Transverse colon (tissue), 4 donors: ENCODE results near the gene ANKRD49. TPM values are rescaled to one million over a fixed set of nuclear protein-coding genes. Genes with fewer than 3 reads are reported as not detected.

Experiments
- DNase-seq: peaks from one replicate; pipeline ENCODE4 v3.0.0-alpha.2; 2019
- H3K27ac ChIP-seq, 4 donors: fragments of 200-600 bp; sonication (generic); 2 replicates each; pipeline ENCODE4 v1.5.1; 2016 to 2018; ENCODE audit warnings: inconsistent platforms in 4 of 4
- H3K27me3 ChIP-seq: fragments of 200-600 bp; sonication (generic); 2 replicates; pipeline ENCODE4 v1.5.1; 2017; ENCODE audit warnings: inconsistent platforms
- H3K36me3 ChIP-seq, 4 donors: fragments of 200-600 bp; sonication (generic); 2 replicates each; pipeline ENCODE4 v1.5.1; 2017 to 2019; ENCODE audit warnings: inconsistent platforms in 4 of 4
- H3K4me1 ChIP-seq, 4 donors: fragments of 200-600 bp; sonication (generic); 2 replicates each; pipeline ENCODE4 v1.5.1; 2017 to 2020; ENCODE audit warnings: inconsistent platforms in 4 of 4
- H3K4me3 ChIP-seq, 4 donors: fragments of 200-600 bp; sonication (generic); 1 replicate in 1 of 4; 2 replicates in 3 of 4; pipeline versions ENCODE4 v1.5.1 to v1.6.1; 2017 to 2019; ENCODE audit warnings: inconsistent platforms in 4 of 4
- H3K9me3 ChIP-seq, 2 donors: fragments of 200-600 bp; sonication (generic); 2 replicates each; pipeline ENCODE4 v1.5.1; 2017 to 2019; ENCODE audit warnings: inconsistent platforms in 2 of 2
- EP300 ChIP-seq: sonication (generic); formaldehyde crosslinking; IDR thresholded peaks from one replicate; pipeline ENCODE4 v1.6.1; 2017; ENCODE audit warnings: antibody characterized with exemption, low read depth
- POLR2A ChIP-seq: fragments of 450-650 bp; IDR thresholded peaks from one replicate; pipeline ENCODE4 v1.6.1; 2016; ENCODE audit warnings: antibody characterized with exemption, mild to moderate bottlenecking, moderate library complexity
- POLR2AphosphoS5 ChIP-seq, 3 donors: sonication (generic); formaldehyde crosslinking; IDR thresholded peaks; one replicate each; pipeline ENCODE4 v1.6.1; 2016; ENCODE audit warnings: antibody characterized with exemption in 3 of 3
- WGBS, 2 donors: methylation state at CpG; one replicate each; pipeline ENCODE4 v1.1.5; 2018; ENCODE audit warnings: low coverage in 1 of 2; 5-methylcytosine and 5-hydroxymethylcytosine counted together
- in situ Hi-C, 4 donors: fragments of 200-750 bp; cut with MboI; loops; one replicate each; pipeline versions ENCODE4 v1.15.0 to v1.15.1; 2017; ENCODE audit warnings: low sequenced_read_pairs in 3 of 4, low pct_ligation_motif_present in 1 of 4, low pct_unique_long_range_greater_than_20kb in 1 of 4
- intact Hi-C: fragments of 100-400 bp; cut with DNase I; formaldehyde crosslinking; loops from one replicate; pipeline ENCODE4 v1.15.1; 2023; ENCODE audit warnings: low total_unique reads
- total RNA-seq, 4 donors: library from RNA; depleted of rRNA; stranded (reverse); fragments of >200 nt; gene quantifications; one replicate each; pipeline ENCODE4 v1.1.0, GENCODE V29; 2016
- TF ChIP-seq, protein P1 (sequence below), 5 experiments: fragments of 200-600 bp in 3 of 5; fragments of 450-650 bp in 2 of 5; sonication (generic) in 3 of 5; IDR thresholded peaks; 1 replicate in 2 of 5; 2 replicates in 3 of 5; pipeline ENCODE4 v1.5.1; 2016 to 2017; ENCODE audit warnings: antibody characterized with exemption in 5 of 5, inconsistent platforms in 3 of 5, mild to moderate bottlenecking in 2 of 5, moderate library complexity in 1 of 5

The ANKRD49 gene, protein sequence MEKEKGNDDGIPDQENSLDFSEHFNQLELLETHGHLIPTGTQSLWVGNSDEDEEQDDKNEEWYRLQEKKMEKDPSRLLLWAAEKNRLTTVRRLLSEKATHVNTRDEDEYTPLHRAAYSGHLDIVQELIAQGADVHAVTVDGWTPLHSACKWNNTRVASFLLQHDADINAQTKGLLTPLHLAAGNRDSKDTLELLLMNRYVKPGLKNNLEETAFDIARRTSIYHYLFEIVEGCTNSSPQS
- 10 to 100 TPM; 24.4 to 43.6 (median 33.2) TPM for total RNA-seq

DNA sequence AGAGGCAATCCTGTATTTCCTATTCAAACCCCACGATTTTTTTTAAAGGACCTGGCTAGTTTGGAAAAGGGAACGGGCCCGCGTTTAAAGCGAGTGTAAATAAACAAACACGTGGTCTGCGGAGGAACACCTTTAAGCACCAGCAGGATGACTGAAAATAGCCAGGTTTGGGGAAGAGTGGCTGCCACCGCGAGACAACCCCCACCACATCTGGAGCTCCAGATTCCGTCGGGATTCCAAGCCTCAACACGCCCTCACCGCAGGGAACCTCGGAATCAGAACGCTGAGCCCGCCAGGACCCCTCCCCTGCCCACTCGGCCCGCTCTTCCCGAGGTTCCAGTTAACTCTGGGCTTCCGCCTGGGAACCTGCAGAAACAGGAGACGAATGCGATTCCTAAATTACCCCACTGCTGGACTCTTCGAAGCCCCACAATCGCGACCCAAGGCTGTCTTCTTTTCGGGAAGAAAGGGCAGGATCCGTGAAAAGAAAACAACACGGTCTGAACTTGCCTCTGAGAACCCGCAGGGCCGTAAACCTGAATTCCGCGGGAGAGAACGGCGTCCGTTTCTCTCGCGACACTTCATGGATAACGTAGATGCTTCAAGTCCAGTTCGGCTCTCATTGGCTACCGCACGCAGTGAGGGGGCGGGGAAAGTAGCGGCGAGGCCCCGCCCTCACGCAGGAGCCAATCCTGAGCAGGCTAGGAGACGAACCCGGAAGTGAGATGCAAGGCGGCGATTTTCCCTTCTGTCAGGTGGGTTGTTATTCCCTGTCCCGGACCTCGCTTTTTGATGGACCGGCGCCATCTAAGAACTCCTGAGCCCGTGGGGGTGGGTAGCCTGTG, at the start of gene ANKRD49, which contains the start of gene MRE11:
Gene ANKRD49 (plus strand): TSS at position 704 of the 845 bp plus-strand sequence. CDS start 2,710 bp downstream, outside the sequence.
Gene MRE11 (minus strand): TSS at position 564 of the 845 bp plus-strand sequence. CDS start 1,043 bp downstream, outside the sequence.
- peak; percentile 98 for DNase-seq
- WGBS, 2 donors = 0 to 3% methylated on average over 6 to 52 of the region's 55 CpGs

DNA sequence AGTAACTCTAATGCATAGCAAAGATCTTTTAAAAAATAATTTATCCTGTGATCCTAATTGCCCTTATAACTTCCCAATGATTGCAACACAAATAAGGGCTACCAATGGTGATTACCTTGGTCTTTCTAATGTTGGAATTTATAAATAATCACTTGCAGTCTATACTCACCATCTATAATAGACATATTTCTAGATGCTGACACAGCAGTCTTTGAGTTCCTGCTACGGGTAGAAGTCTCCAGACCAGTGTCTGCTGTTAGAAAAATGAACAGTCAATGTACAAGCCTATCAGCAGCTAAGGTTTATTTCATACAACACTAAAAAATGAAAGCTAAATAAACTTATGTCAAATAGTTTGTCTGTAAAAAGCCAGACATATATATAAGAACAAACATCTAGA, 48.1 kb upstream of the ANKRD49 start:
- in situ Hi-C loops = no loop called here
- WGBS, 2 donors = 88 to 90% methylated on average over 1 of the region's 1 CpG
- no peaks in the 10 kb centered on the region for H3K27me3 ChIP-seq
- H3K9me3 ChIP-seq = no peaks in the 10 kb centered on the region
- TF ChIP-seq POLR2A = no peak
- TF ChIP-seq EP300 = no peak
- TF ChIP-seq, protein P1, sequence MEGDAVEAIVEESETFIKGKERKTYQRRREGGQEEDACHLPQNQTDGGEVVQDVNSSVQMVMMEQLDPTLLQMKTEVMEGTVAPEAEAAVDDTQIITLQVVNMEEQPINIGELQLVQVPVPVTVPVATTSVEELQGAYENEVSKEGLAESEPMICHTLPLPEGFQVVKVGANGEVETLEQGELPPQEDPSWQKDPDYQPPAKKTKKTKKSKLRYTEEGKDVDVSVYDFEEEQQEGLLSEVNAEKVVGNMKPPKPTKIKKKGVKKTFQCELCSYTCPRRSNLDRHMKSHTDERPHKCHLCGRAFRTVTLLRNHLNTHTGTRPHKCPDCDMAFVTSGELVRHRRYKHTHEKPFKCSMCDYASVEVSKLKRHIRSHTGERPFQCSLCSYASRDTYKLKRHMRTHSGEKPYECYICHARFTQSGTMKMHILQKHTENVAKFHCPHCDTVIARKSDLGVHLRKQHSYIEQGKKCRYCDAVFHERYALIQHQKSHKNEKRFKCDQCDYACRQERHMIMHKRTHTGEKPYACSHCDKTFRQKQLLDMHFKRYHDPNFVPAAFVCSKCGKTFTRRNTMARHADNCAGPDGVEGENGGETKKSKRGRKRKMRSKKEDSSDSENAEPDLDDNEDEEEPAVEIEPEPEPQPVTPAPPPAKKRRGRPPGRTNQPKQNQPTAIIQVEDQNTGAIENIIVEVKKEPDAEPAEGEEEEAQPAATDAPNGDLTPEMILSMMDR (IDR thresholded peaks at IDR 0.05) = no peak
- no peak for TF ChIP-seq POLR2AphosphoS5 (IDR thresholded peaks at IDR 0.05)
- H3K27ac ChIP-seq = no peak overlapping the region
- intact Hi-C loops = no loop called here
- no peaks in the 10 kb centered on the region for H3K4me1 ChIP-seq
- peaks cover 0 to 32% (median 11%) of the 10 kb centered on the region in 4 donors for H3K36me3 ChIP-seq
- H3K4me3 ChIP-seq = no peak overlapping the region
- DNase-seq = no peak

More for the DNA sequence above, at the start of gene ANKRD49, which contains the start of gene MRE11:
- intact Hi-C loops (no loop called here), in situ Hi-C loops (loop anchor here in 3 of 4 donors (25.0 kb wide), 4 partner anchors 331 to 1294 kb away; partner anchors contain the start of genes C11orf54 (in 2 of the 3), TAF1D (in 2 of the 3), CEP57 (in 1 of the 3) and FAM76B (in 1 of the 3))
- H3K27ac ChIP-seq = peak within 1 kb of the TSS; percentile 85 to 92 (median 90)
- H3K27me3 ChIP-seq = no peaks in the 10 kb centered on the region
- H3K9me3 ChIP-seq = no peaks in the 10 kb centered on the region
- TF ChIP-seq POLR2AphosphoS5 (IDR thresholded peaks at IDR 0.05) (peak in 2 of 3 donors; percentile 81 to 83), EP300 (no peak), POLR2A (peak; percentile 78)
- TF ChIP-seq, protein P1 (IDR thresholded peaks at IDR 0.05) = peak in 2 of 5 experiments; percentile 22 to 23
- H3K36me3 ChIP-seq = peaks cover 0 to 24% (median 5%) of the 10 kb centered on the region in 4 donors
- peak within 1 kb of the TSS; percentile 82 to 94 (median 88) for H3K4me3 ChIP-seq
- H3K4me1 ChIP-seq = peaks cover 14 to 27% (median 18%) of the 10 kb centered on the region in 4 donors

DNA sequence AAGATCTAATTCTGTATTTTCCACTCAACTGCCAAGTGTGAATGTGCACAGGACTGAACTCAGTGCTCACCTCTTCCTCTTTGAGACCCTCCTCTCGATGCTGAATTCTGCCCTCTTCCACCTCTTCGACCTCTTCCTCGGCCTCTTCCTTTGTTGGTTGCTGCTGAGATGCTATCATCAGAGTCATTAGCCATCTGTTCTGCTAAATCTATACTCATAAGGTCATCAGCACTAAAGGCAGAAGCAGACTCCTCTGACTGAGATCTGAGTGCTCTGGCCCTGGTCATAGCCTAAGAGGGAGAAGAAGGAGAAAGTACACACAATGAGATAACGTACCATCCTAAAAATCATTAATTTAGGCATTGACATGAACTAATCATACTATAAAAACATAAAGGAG, 46.6 kb upstream of the ANKRD49 start:
- H3K27me3 ChIP-seq = no peaks in the 10 kb centered on the region
- no peaks in the 10 kb centered on the region for H3K9me3 ChIP-seq
- WGBS, 2 donors = 87 to 91% methylated on average over 4 of the region's 4 CpGs
- DNase-seq = no peak
- H3K36me3 ChIP-seq = peaks cover 0 to 32% (median 11%) of the 10 kb centered on the region in 4 donors
- no peaks in the 10 kb centered on the region for H3K4me1 ChIP-seq
- H3K27ac ChIP-seq = no peak overlapping the region
- H3K4me3 ChIP-seq = no peak overlapping the region
- TF ChIP-seq, protein P1 (IDR thresholded peaks at IDR 0.05) = no peak
- TF ChIP-seq EP300 (no peak), POLR2A (no peak), POLR2AphosphoS5 (IDR thresholded peaks at IDR 0.05) (no peak)
- in situ Hi-C loops (no loop called here), intact Hi-C loops (no loop called here)

DNA sequence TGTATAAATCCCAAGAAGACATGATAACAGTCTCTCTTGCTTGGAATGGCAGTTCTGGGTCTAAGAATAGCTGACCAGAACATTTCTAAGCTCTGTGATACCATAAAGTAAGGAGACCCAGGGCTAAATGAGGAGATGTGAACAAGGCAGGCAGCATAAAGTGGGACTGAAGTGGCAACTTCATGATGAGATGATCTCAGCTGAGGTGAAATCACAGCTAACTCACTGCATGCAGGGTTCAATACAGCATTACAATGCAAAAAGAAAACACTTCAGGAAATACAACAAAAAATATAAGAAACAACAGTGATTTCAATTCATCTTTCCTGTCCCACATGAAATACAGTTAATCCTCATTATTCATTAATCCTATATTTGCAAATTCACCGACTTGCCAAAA, 44.8 kb upstream of the ANKRD49 start:
- in situ Hi-C loops = no loop called here
- no peaks in the 10 kb centered on the region for H3K27me3 ChIP-seq
- peaks cover 0 to 31% (median 11%) of the 10 kb centered on the region in 4 donors for H3K36me3 ChIP-seq
- H3K4me1 ChIP-seq = no peaks in the 10 kb centered on the region
- intact Hi-C loops = no loop called here
- TF ChIP-seq, protein P1 (IDR thresholded peaks at IDR 0.05) = no peak
- TF ChIP-seq POLR2AphosphoS5 (IDR thresholded peaks at IDR 0.05) (no peak), EP300 (no peak), POLR2A (no peak)
- H3K9me3 ChIP-seq = no peaks in the 10 kb centered on the region
- H3K27ac ChIP-seq = no peak overlapping the region
- 77 to 100% methylated on average over 1 of the region's 1 CpG for WGBS, 2 donors
- DNase-seq = no peak
- H3K4me3 ChIP-seq = no peak overlapping the region
